SK-N-SH treated with all-trans-retinoic acid at 6 μM for 48 hours (cell line): ENCODE results near the gene JMJD8.

Experiments used
- ATAC-seq: fragments of 200-7000 bp; cut with Tn5 transposase; 3 replicates; pipeline ENCODE4 v1.9.1; 2020; ENCODE audit warnings: mild to moderate bottlenecking, moderate library complexity
- ARNTL ChIP-seq: fragments of 450-650 bp; formaldehyde crosslinking; IDR thresholded peaks from 2 replicates; pipeline ENCODE4 v1.5.0; 2020; ENCODE audit warnings: low read depth, mild to moderate bottlenecking, moderate library complexity, borderline replicate concordance
- BACH2 ChIP-seq: fragments of 250-450 bp; sonication (Bioruptor Pico); IDR thresholded peaks from 2 replicates; pipeline ENCODE4 v1.9.0; 2021; ENCODE audit warnings: mild to moderate bottlenecking, borderline replicate concordance
- CSDC2 ChIP-seq: fragments of 250-450 bp; sonication (Bioruptor Pico); IDR thresholded peaks from 2 replicates; pipeline ENCODE4 v1.5.0; 2020; ENCODE audit warnings: mild to moderate bottlenecking, moderate library complexity
- CSRNP3 ChIP-seq: fragments of 250-450 bp; sonication (Bioruptor Pico); IDR thresholded peaks from 2 replicates; pipeline ENCODE4 v1.5.1; 2021; ENCODE audit warnings: mild to moderate bottlenecking, moderate library complexity
- GLIS3 ChIP-seq: fragments of 250-450 bp; sonication (Bioruptor Pico); IDR thresholded peaks from 2 replicates; pipeline ENCODE4 v1.5.0; 2020; ENCODE audit warnings: mild to moderate bottlenecking, moderate library complexity
- ISL1 ChIP-seq: fragments of 250-450 bp; sonication (Bioruptor Pico); IDR thresholded peaks from 2 replicates; pipeline ENCODE4 v2.1.2; 2022; ENCODE audit warnings: mild to moderate bottlenecking, moderate library complexity
- OSR1 ChIP-seq: fragments of 250-450 bp; sonication (Bioruptor Pico); IDR thresholded peaks from 2 replicates; pipeline ENCODE4 v1.8.0; 2022; ENCODE audit warnings: moderate library complexity, mild to moderate bottlenecking, inconsistent platforms
- PATZ1 ChIP-seq: fragments of 250-450 bp; sonication (Bioruptor Pico); IDR thresholded peaks from 2 replicates; pipeline ENCODE4 v1.8.0; 2020; ENCODE audit warnings: mild to moderate bottlenecking, moderate library complexity, borderline replicate concordance
- POU6F1 ChIP-seq: fragments of 250-450 bp; sonication (Bioruptor Pico); IDR thresholded peaks from 2 replicates; pipeline ENCODE4 v1.8.0; 2021; ENCODE audit warnings: low read depth, mild to moderate bottlenecking, moderate library complexity, borderline replicate concordance
- RARB ChIP-seq: fragments of 250-450 bp; sonication (Bioruptor Pico); IDR thresholded peaks from 2 replicates; pipeline ENCODE4 v1.8.0; 2021; ENCODE audit warnings: mild to moderate bottlenecking, moderate library complexity
- SNAI2 ChIP-seq: fragments of 250-450 bp; sonication (Bioruptor Pico); IDR thresholded peaks from 2 replicates; pipeline ENCODE4 v1.5.0; 2020; ENCODE audit warnings: mild to moderate bottlenecking, moderate library complexity
- TCF4 ChIP-seq: fragments of 250-450 bp; sonication (Bioruptor Pico); IDR thresholded peaks from 2 replicates; pipeline ENCODE4 v1.8.0; 2021; ENCODE audit warnings: mild to moderate bottlenecking, moderate library complexity, borderline replicate concordance
- TOX ChIP-seq: fragments of 250-450 bp; sonication (Bioruptor Pico); IDR thresholded peaks from 2 replicates; pipeline ENCODE4 v1.8.0; 2021; ENCODE audit warnings: mild to moderate bottlenecking, moderate library complexity, borderline replicate concordance
- TSHZ2 ChIP-seq: fragments of 250-450 bp; sonication (Bioruptor Pico); IDR thresholded peaks from 2 replicates; pipeline ENCODE4 v1.5.0; 2020; ENCODE audit warnings: mild to moderate bottlenecking, moderate library complexity
- ZC3H10 ChIP-seq: fragments of 250-450 bp; sonication (Bioruptor Pico); IDR thresholded peaks from 2 replicates; pipeline ENCODE4 v1.5.1; 2021; ENCODE audit warnings: mild to moderate bottlenecking, moderate library complexity
- ZNF565 ChIP-seq: fragments of 450-650 bp; formaldehyde crosslinking; conservative IDR thresholded peaks from 2 replicates; pipeline ENCODE4 v1.5.0; 2020; ENCODE audit warnings: low read depth, mild to moderate bottlenecking, moderate library complexity

JMJD8 gene

GRCh38 chr16:661184-661821, 22.8 kb downstream of the JMJD8 start:
- TF ChIP-seq TOX (CRISPR knock-in tag) (no peak), OSR1 (CRISPR knock-in tag) (no peak), TSHZ2 (CRISPR knock-in tag) (no peak), ISL1 (no peak), POU6F1 (no peak), RARB (CRISPR knock-in tag) (no peak), PATZ1 (CRISPR knock-in tag) (no peak), TCF4 (no peak), GLIS3 (CRISPR knock-in tag) (no peak), CSRNP3 (no peak)
- TF ChIP-seq, all 23 proteins: peak for 0

GRCh38 chr16:660459-661183, 23.5 kb downstream of the JMJD8 start:
- peak; percentile 93 for ATAC-seq
- peak; percentile 86 for TF ChIP-seq PATZ1 (CRISPR knock-in tag)
- TF ChIP-seq TSHZ2 (CRISPR knock-in tag): peak; percentile 57; the same call in 1 of the 2 replicates
- TF ChIP-seq GLIS3 (CRISPR knock-in tag): no peak

More at GRCh38 chr16:661184-661821, 22.8 kb downstream of the JMJD8 start:
- peak; percentile 4; the same call in 2 of the 3 replicates for ATAC-seq

GRCh38 chr16:660132-660458, 24.0 kb downstream of the JMJD8 start:
- ATAC-seq: peak; percentile 3; the same call in 1 of the 3 replicates
- no peak for TF ChIP-seq TCF4
- TF ChIP-seq CSRNP3: no peak
- no peak for TF ChIP-seq ZC3H10 (CRISPR knock-in tag)
- no peak for TF ChIP-seq GLIS3 (CRISPR knock-in tag)
- no peak for TF ChIP-seq ZNF565 (CRISPR knock-in tag)
- no peak for TF ChIP-seq SNAI2 (CRISPR knock-in tag)
- no peak for TF ChIP-seq BACH2 (CRISPR knock-in tag)
- TF ChIP-seq TOX (CRISPR knock-in tag): no peak
- TF ChIP-seq PATZ1 (CRISPR knock-in tag): no peak
- TF ChIP-seq CSDC2: no peak
- no peak for TF ChIP-seq ARNTL (CRISPR knock-in tag)
